ENCODE measurements around the gene ARMH4. TPM values are rescaled to one million over a fixed set of nuclear protein-coding genes. Genes with fewer than 3 reads are reported as not detected.

Gene ARMH4
- total RNA-seq, 1 donor from 2014 or later = 2.3 TPM

DNA sequence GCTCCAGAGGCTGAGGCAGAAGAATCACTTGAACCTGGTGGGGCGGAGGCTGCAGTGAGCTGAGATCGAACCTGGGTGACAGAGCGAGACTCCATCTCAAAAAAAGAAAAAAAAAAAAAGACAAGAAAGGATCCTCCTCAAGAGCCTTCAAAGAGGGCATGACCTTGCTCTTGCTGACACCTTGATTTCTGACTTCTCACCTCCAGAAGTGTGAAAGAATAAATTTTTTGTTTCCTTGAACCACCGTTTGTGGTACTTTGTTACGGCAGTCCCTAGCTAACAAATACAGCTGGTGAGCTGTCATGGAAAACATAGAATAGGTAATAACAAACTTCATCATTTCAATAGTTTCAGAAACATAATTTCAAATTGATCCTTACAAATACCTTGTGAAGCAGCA, 46.1 kb upstream of the ARMH4 start:
- H3K9me3 ChIP-seq = no peaks in the 10 kb centered on the region
- no peak overlapping the region for H3K4me3 ChIP-seq
- peaks cover 11% of the 10 kb centered on the region for H3K4me1 ChIP-seq
- no peak overlapping the region for H3K27ac ChIP-seq
- H3K36me3 ChIP-seq = peaks cover 4% of the 10 kb centered on the region
- TF ChIP-seq, protein P1, sequence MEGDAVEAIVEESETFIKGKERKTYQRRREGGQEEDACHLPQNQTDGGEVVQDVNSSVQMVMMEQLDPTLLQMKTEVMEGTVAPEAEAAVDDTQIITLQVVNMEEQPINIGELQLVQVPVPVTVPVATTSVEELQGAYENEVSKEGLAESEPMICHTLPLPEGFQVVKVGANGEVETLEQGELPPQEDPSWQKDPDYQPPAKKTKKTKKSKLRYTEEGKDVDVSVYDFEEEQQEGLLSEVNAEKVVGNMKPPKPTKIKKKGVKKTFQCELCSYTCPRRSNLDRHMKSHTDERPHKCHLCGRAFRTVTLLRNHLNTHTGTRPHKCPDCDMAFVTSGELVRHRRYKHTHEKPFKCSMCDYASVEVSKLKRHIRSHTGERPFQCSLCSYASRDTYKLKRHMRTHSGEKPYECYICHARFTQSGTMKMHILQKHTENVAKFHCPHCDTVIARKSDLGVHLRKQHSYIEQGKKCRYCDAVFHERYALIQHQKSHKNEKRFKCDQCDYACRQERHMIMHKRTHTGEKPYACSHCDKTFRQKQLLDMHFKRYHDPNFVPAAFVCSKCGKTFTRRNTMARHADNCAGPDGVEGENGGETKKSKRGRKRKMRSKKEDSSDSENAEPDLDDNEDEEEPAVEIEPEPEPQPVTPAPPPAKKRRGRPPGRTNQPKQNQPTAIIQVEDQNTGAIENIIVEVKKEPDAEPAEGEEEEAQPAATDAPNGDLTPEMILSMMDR (IDR thresholded peaks at IDR 0.05) = no peak
- DNase-seq (no peak), ATAC-seq (no peak)
- no peaks in the 10 kb centered on the region for H3K27me3 ChIP-seq
- intact Hi-C loops (cut with DNase I) = no loop called here

DNA sequence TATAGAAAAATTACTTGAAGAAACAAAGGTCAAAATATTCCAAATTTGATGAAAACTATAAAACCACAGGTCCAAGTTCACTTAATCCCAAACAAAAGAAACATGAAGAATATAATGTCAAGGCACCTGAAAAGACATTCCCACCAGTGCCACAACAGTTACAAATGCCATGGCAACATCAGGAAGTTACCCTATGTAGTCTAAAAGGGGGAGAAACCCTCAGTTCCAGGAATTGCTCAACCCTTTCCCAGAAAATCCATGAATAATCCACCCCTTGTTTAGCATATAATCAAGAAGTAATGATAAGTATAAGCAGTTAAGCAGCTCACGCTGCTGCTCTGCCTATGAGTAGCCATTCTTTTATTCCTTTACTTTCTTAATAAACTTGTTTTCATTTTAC, 44.2 kb upstream of the ARMH4 start:
- DNase-seq (no peak), ATAC-seq (no peak)
- Histone ChIP-seq H3K4me3 (no peak overlapping the region), H3K27ac (no peak overlapping the region), H3K36me3 (no peaks in the 10 kb centered on the region), H3K27me3 (no peaks in the 10 kb centered on the region), H3K4me1 (peaks cover 4% of the 10 kb centered on the region), H3K9me3 (no peaks in the 10 kb centered on the region)
- intact Hi-C loops (cut with DNase I) = no loop called here
- TF ChIP-seq, protein P1 (IDR thresholded peaks at IDR 0.05) = no peak

DNA sequence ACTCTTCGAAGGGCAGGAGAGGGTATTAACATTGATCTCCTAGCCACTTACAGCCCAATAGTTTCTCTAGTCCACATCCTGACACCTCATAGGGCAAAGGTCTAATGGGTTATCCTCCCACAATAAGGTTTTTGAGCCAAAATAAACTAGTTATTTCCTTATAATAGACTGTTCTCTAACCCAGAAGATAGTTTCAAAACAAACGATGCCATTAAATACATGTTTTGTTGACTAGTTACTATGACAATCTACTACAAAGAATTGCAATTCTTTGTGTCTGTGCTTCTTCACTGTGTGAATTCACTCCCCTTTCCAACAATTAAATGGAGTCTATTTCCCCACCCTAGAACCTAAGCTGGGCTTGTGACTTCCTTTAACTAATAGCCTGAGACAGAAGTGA, 41.5 kb upstream of the ARMH4 start:
- no peak overlapping the region for H3K27ac ChIP-seq
- no peaks in the 10 kb centered on the region for H3K9me3 ChIP-seq

DNA sequence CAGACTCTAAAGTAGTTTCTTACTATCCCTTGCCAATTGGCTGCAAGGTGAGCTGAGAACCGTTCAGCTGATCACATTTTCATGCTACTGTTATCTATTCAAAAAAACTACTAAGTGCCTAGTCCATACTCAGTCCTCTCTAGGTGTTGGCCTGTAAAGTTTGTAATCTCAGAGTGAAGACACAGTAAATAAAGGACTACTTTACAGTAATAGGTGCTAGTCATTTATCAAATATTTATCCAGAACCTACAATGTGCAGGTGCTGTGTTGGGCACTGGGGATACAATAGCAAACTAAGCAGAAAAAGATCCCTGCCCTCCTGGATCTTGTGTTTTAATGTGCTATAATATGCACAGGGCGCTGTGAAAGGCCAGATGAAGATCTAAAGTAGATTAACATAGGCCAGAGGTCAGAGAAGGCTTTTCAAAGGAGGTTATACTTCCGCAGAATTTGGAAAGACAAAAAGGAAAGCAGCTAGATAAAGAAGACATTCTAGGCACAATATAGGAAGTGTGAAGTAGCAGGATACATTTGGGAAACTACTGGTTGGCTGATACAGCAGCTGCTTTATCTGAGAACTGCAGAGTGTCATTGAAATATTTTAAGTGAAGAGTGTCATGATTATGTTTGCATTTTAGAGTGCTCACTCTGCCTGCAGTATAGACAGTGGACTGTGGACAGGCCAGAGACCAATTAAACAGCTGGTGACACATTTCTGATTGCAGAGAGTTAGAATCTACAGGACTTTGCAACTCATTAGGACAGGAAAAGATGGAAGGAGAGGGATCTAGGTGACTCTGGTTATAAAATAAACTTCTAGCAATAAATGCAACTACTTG, 40.0 kb upstream of the ARMH4 start:
- H3K4me1 ChIP-seq = no peaks in the 10 kb centered on the region
- TF ChIP-seq, protein P1 (IDR thresholded peaks at IDR 0.05) = no peak
- ATAC-seq = no peak

More for the DNA sequence above, 41.5 kb upstream of the ARMH4 start:
- TF ChIP-seq, protein P1 (IDR thresholded peaks at IDR 0.05) = no peak
- DNase-seq = no peak
- no peaks in the 10 kb centered on the region for H3K4me1 ChIP-seq
- H3K4me3 ChIP-seq = no peak overlapping the region
- intact Hi-C loops (cut with DNase I) = no loop called here
- H3K27me3 ChIP-seq = no peaks in the 10 kb centered on the region
- ATAC-seq = no peak
- H3K36me3 ChIP-seq = no peaks in the 10 kb centered on the region

DNA sequence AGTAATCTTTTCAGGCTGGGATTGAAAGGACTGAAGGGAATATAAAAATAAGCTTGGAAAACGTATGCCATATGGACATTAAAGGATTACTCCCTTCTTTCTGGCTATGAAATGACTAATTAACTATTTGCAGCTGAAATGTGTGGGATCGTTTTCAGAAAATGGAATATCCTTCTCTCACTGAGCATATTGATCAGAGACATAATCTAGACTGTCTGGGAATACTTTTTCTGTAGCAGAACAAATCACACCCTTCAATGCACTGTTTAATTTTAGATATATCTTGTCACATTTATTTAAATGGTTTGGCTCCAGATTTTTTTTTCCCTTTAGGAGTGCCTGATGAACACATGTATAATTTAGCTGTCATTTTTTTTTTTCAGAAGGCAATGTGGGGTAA, 37.2 kb upstream of the ARMH4 start:
- Histone ChIP-seq H3K4me1 (no peaks in the 10 kb centered on the region), H3K27me3 (no peaks in the 10 kb centered on the region), H3K36me3 (no peaks in the 10 kb centered on the region), H3K27ac (no peak overlapping the region), H3K9me3 (no peaks in the 10 kb centered on the region), H3K4me3 (no peak overlapping the region)
- intact Hi-C loops (cut with DNase I) = no loop called here
- ATAC-seq (no peak), DNase-seq (no peak)
- TF ChIP-seq, protein P1 (IDR thresholded peaks at IDR 0.05) = no peak

More for the DNA sequence above, 40.0 kb upstream of the ARMH4 start:
- no peak for DNase-seq
- no peak overlapping the region for H3K27ac ChIP-seq
- intact Hi-C loops (cut with DNase I) = no loop called here
- H3K36me3 ChIP-seq = no peaks in the 10 kb centered on the region
- H3K9me3 ChIP-seq = no peaks in the 10 kb centered on the region
- H3K4me3 ChIP-seq = no peak overlapping the region
- H3K27me3 ChIP-seq = no peaks in the 10 kb centered on the region

Measured in upper lobe of right lung (tissue), 1 donor.